ENCODE measurements around the gene RNF157.

The RNF157 gene

DNA sequence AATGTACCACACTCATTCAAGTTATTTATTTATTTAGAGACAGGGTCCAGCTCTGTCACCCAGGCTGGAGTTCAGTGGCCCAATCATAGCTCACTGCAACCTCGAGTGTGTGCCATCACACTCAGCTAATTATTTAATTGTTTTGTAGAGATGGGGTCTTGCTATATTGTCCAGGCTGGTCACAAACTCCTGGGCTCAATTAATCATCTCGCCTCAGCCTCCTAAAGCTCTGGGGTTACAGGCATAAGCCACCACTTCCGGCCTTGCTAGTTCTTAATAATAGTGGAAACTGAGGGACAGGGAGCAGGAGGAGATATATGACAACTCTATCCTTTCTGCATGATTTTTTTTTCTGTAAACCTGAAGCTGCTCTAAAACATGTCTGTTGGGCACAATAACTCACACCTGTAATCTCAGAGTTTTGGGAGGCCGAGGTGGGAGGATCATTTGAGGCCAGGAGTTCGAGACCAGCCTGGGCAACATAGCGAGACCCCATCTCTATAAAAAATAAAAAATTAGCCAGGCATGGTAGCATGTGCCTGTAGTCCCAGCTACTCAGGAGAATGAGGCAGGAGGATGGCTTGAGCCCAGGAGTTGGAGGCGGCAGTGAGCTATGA is 125.0 kb downstream of the RNF157 start:
- Histone ChIP-seq H3K27me3 (replicated peaks in 2 of 5; ENCODE audit: control insufficient read depth in 4 of 5, insufficient read depth in 5 of 5, low read length in 4 of 5) (no peaks in the 10 kb centered on the region), H3K36me3 (ENCODE audit: control insufficient read depth in 4 of 4, insufficient read depth in 4 of 4, low read length in 3 of 4) (no peaks in the 10 kb centered on the region), H3K4me1 (ENCODE audit: control extremely low read depth in 1 of 4, control insufficient read depth in 4 of 4, insufficient read depth in 4 of 4, low read length in 3 of 4) (peaks cover 0 to 3% (median 0%) of the 10 kb centered on the region in 4 experiments), H3K9me3 (ENCODE audit: control extremely low read depth in 1 of 5, control insufficient read depth in 4 of 5, insufficient read depth in 2 of 5, low read depth in 1 of 5, low read length in 4 of 5) (no peaks in the 10 kb centered on the region), H3K27ac (ENCODE audit: insufficient read depth in 1 of 2, low read depth in 1 of 2, low read length in 2 of 2, poor library complexity in 1 of 2, severe bottlenecking in 2 of 2) (no peak overlapping the region), H3K4me3 (ENCODE audit: control insufficient read depth in 1 of 7, extremely low read depth in 1 of 7, insufficient read depth in 4 of 7, low read depth in 2 of 7, low read length in 6 of 7) (no peak overlapping the region)
- DNase-seq: no peak
- ChIA-PET POLR2A (no interaction called here), CTCF (interaction anchor here (0.7 to 11.5 kb wide), 5 partner anchors 9 to 181 kb away, joined by 3 to 110 read pairs (median 4); partner anchors contain the start of gene EXOC7)
- 94% methylated on average over 3 of the region's 7 CpGs for WGBS (ENCODE audit: insufficient coverage)

DNA sequence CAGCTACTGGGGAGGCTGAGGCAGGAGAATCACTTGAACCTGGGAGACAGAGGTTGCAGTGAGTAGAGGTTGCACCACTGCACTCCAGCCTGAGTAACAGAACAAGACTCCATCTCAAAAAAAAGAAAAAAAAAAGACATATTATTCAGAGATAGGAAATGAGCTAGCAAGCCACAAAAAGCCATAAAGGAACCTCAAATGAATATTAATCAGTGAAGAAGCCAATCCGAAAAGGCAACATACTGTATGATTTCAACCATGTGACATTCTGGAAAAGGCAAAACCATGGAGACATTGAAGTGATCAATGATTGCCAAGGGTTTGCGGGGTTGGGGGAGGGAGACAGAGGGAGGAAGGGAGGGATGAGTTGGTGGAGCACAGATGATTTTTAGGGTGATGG is 128.3 kb downstream of the RNF157 start:
- Histone ChIP-seq H3K27me3 (replicated peaks in 2 of 5; ENCODE audit: control insufficient read depth in 4 of 5, insufficient read depth in 5 of 5, low read length in 4 of 5) (no peaks in the 10 kb centered on the region), H3K4me1 (ENCODE audit: control extremely low read depth in 1 of 4, control insufficient read depth in 4 of 4, insufficient read depth in 4 of 4, low read length in 3 of 4) (peaks cover 0 to 4% (median 0%) of the 10 kb centered on the region in 4 experiments), H3K4me3 (ENCODE audit: control insufficient read depth in 1 of 7, extremely low read depth in 1 of 7, insufficient read depth in 4 of 7, low read depth in 2 of 7, low read length in 6 of 7) (no peak overlapping the region), H3K36me3 (ENCODE audit: control insufficient read depth in 4 of 4, insufficient read depth in 4 of 4, low read length in 3 of 4) (no peaks in the 10 kb centered on the region), H3K27ac (ENCODE audit: insufficient read depth in 1 of 2, low read depth in 1 of 2, low read length in 2 of 2, poor library complexity in 1 of 2, severe bottlenecking in 2 of 2) (no peak overlapping the region), H3K9me3 (ENCODE audit: control extremely low read depth in 1 of 5, control insufficient read depth in 4 of 5, insufficient read depth in 2 of 5, low read depth in 1 of 5, low read length in 4 of 5) (no peaks in the 10 kb centered on the region)
- ChIA-PET POLR2A (no interaction called here), CTCF (interaction anchor here (0.8 to 1.7 kb wide), 5 partner anchors 110 to 287 kb away, joined by 3 to 5 read pairs (median 3); no protein-coding TSS in a partner anchor)
- DNase-seq: peak in 1 of 3 donors; percentile 12
- WGBS (ENCODE audit: insufficient coverage): 64% methylated on average over 2 of the region's 2 CpGs

DNA sequence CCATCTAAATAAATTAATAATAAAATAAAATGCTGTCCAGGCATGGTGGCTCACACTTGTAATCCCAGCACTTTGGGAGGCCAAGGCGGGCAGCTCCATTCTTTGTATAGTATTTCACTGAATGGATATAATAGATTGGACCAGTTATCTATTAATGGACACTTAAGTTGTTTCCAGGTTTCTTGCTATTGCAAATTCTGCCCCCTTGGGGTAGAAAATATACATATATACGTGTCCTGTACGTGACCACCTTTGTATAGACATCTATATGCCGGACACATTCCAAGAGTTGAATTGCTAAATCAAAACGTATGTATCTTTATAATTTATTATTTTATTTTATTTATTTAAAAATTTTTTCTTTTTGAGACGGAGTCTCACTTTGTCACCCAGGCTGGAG is 132.8 kb downstream of the RNF157 start:
- Histone ChIP-seq H3K27me3 (replicated peaks in 2 of 5; ENCODE audit: control insufficient read depth in 4 of 5, insufficient read depth in 5 of 5, low read length in 4 of 5) (no peaks in the 10 kb centered on the region), H3K9me3 (ENCODE audit: control extremely low read depth in 1 of 5, control insufficient read depth in 4 of 5, insufficient read depth in 2 of 5, low read depth in 1 of 5, low read length in 4 of 5) (no peaks in the 10 kb centered on the region), H3K4me1 (ENCODE audit: control extremely low read depth in 1 of 4, control insufficient read depth in 4 of 4, insufficient read depth in 4 of 4, low read length in 3 of 4) (peaks cover 3 to 30% (median 17%) of the 10 kb centered on the region in 4 experiments), H3K36me3 (ENCODE audit: control insufficient read depth in 4 of 4, insufficient read depth in 4 of 4, low read length in 3 of 4) (no peaks in the 10 kb centered on the region), H3K4me3 (ENCODE audit: control insufficient read depth in 1 of 7, extremely low read depth in 1 of 7, insufficient read depth in 4 of 7, low read depth in 2 of 7, low read length in 6 of 7) (no peak overlapping the region), H3K27ac (ENCODE audit: insufficient read depth in 1 of 2, low read depth in 1 of 2, low read length in 2 of 2, poor library complexity in 1 of 2, severe bottlenecking in 2 of 2) (no peak overlapping the region)
- ChIA-PET CTCF (interaction anchor here (0.7 to 0.9 kb wide), 2 partner anchors 10 to 192 kb away, joined by 3 read pairs; no protein-coding TSS in a partner anchor), POLR2A (no interaction called here)
- peak; percentile 34 to 58 (median 55) for DNase-seq
- WGBS (ENCODE audit: insufficient coverage): 88% methylated on average over 1 of the region's 6 CpGs

DNA sequence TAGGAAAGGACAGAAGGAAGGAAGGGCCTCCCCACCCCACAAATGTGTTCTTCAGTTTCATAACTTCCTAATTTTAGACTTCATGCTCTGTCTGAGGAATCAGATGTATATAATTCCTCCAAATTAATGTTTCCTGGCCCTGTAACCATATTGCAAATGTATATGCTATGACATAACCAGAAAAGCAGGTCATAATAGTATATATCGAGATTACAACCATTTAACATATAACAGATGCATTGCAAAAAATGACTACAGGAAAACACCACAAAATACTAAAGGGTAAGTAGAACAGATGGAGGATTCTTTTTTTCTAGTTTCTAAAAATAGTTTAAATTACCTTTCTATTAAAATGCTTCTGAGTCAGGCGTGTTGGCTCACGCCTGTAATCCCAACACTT is 133.6 kb downstream of the RNF157 start:
- CTCF ChIA-PET: interaction anchor here (0.9 to 1.4 kb wide), 7 partner anchors 9 to 192 kb away, joined by 3 to 6 read pairs (median 3); partner anchors contain the start of gene FOXJ1
- H3K9me3 ChIP-seq (ENCODE audit: control extremely low read depth in 1 of 5, control insufficient read depth in 4 of 5, insufficient read depth in 2 of 5, low read depth in 1 of 5, low read length in 4 of 5): no peaks in the 10 kb centered on the region
- no peak overlapping the region for H3K4me3 ChIP-seq (ENCODE audit: control insufficient read depth in 1 of 7, extremely low read depth in 1 of 7, insufficient read depth in 4 of 7, low read depth in 2 of 7, low read length in 6 of 7)
- no peaks in the 10 kb centered on the region for H3K27me3 ChIP-seq (replicated peaks in 2 of 5; ENCODE audit: control insufficient read depth in 4 of 5, insufficient read depth in 5 of 5, low read length in 4 of 5)
- no peak overlapping the region for H3K27ac ChIP-seq (ENCODE audit: insufficient read depth in 1 of 2, low read depth in 1 of 2, low read length in 2 of 2, poor library complexity in 1 of 2, severe bottlenecking in 2 of 2)
- DNase-seq: no peak
- no CpG with 5 or more reads among the region's 3 CpGs for WGBS (ENCODE audit: insufficient coverage)
- POLR2A ChIA-PET: no interaction called here
- H3K4me1 ChIP-seq (ENCODE audit: control extremely low read depth in 1 of 4, control insufficient read depth in 4 of 4, insufficient read depth in 4 of 4, low read length in 3 of 4): peaks cover 4 to 33% (median 22%) of the 10 kb centered on the region in 4 experiments
- peaks cover 0 to 5% (median 2%) of the 10 kb centered on the region in 4 experiments for H3K36me3 ChIP-seq (ENCODE audit: control insufficient read depth in 4 of 4, insufficient read depth in 4 of 4, low read length in 3 of 4)

DNA sequence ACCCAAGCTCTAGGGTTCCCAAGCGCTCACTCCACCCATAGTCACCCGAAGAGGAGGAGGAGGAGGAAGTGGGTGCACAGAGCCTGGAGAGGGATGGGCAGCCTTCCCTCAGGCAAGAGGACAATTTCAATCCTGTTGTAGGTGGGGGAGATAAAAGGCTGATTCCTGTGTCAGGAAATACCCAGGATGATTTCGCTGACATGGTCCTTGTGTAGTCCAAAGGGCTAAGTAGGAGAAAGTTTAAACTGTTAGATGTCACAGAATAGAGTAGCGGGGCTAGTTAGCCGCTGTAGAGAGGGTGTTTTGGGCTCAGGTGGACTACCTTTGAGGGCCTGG is 135.4 kb downstream of the RNF157 start:
- POLR2A ChIA-PET: no interaction called here
- no peak overlapping the region for H3K27ac ChIP-seq (ENCODE audit: insufficient read depth in 1 of 2, low read depth in 1 of 2, low read length in 2 of 2, poor library complexity in 1 of 2, severe bottlenecking in 2 of 2)
- WGBS (ENCODE audit: insufficient coverage): 100% methylated on average over 4 of the region's 5 CpGs

DNA sequence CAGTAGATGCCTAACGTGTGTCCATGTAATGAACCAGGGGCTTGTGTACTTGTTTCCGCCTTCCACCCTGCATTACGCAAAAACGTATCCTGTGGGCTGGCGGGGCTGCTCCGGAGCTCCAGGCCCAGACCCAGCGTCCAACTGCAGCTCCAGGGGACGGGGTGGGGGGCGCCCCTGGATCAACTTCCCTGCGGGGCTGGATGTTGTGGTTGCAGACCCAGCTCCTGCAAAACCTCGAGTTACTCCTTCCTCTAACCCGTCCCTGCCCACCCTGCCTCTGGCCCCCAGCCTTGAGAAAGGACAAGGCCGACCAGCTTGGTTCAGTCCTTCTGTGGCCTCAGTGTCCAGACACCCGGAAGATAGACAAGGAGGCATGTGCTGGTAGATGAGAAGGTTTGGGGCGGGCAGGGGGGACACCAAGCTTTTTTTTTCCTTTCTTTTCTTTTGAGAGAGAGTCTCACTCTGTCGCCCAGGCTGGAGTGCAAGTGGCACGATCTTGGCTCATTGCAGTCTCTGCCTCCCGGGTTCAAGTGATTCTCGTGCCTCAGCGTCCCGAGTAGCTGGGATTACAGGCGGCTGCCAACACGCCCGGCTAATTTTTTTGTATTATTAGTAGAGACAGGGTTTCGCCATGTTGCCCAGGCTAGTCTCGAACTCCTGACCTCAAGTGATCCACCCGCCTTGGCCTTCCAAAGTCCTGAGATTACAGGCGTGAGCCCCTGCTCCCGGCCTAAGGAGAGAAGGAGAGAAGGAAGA is 136.0 kb downstream of the RNF157 start:
- peaks cover 6 to 24% (median 17%) of the 10 kb centered on the region in 4 experiments for H3K36me3 ChIP-seq (ENCODE audit: control insufficient read depth in 4 of 4, insufficient read depth in 4 of 4, low read length in 3 of 4)
- no peaks in the 10 kb centered on the region for H3K27me3 ChIP-seq (replicated peaks in 2 of 5; ENCODE audit: control insufficient read depth in 4 of 5, insufficient read depth in 5 of 5, low read length in 4 of 5)
- peak overlapping the region in 6 of 7 experiments; percentile 78 to 88 (median 80) for H3K4me3 ChIP-seq (ENCODE audit: control insufficient read depth in 1 of 7, extremely low read depth in 1 of 7, insufficient read depth in 4 of 7, low read depth in 2 of 7, low read length in 6 of 7)
- WGBS (ENCODE audit: insufficient coverage): 84% methylated on average over 25 of the region's 29 CpGs
- H3K4me1 ChIP-seq (ENCODE audit: control extremely low read depth in 1 of 4, control insufficient read depth in 4 of 4, insufficient read depth in 4 of 4, low read length in 3 of 4): peaks cover 4 to 33% (median 23%) of the 10 kb centered on the region in 4 experiments
- no peak for DNase-seq
- ChIA-PET CTCF (interaction anchor here (0.5 to 2.2 kb wide), 10 partner anchors 11 to 173 kb away, joined by 3 to 8 read pairs (median 3); partner anchors contain the start of gene ZACN), POLR2A (no interaction called here)
- peak overlapping the region; percentile 66 to 86 for H3K27ac ChIP-seq (ENCODE audit: insufficient read depth in 1 of 2, low read depth in 1 of 2, low read length in 2 of 2, poor library complexity in 1 of 2, severe bottlenecking in 2 of 2)
- no peaks in the 10 kb centered on the region for H3K9me3 ChIP-seq (ENCODE audit: control extremely low read depth in 1 of 5, control insufficient read depth in 4 of 5, insufficient read depth in 2 of 5, low read depth in 1 of 5, low read length in 4 of 5)

More for the DNA sequence above, 135.4 kb downstream of the RNF157 start:
- no peaks in the 10 kb centered on the region for H3K9me3 ChIP-seq (ENCODE audit: control extremely low read depth in 1 of 5, control insufficient read depth in 4 of 5, insufficient read depth in 2 of 5, low read depth in 1 of 5, low read length in 4 of 5)
- no peak overlapping the region for H3K4me3 ChIP-seq (ENCODE audit: control insufficient read depth in 1 of 7, extremely low read depth in 1 of 7, insufficient read depth in 4 of 7, low read depth in 2 of 7, low read length in 6 of 7)
- no peak for DNase-seq
- CTCF ChIA-PET: interaction anchor here (0.9 to 2.2 kb wide), 6 partner anchors 10 to 174 kb away, joined by 3 to 8 read pairs (median 3); no protein-coding TSS in a partner anchor
- peaks cover 4 to 33% (median 23%) of the 10 kb centered on the region in 4 experiments for H3K4me1 ChIP-seq (ENCODE audit: control extremely low read depth in 1 of 4, control insufficient read depth in 4 of 4, insufficient read depth in 4 of 4, low read length in 3 of 4)
- H3K27me3 ChIP-seq (replicated peaks in 2 of 5; ENCODE audit: control insufficient read depth in 4 of 5, insufficient read depth in 5 of 5, low read length in 4 of 5): no peaks in the 10 kb centered on the region
- H3K36me3 ChIP-seq (ENCODE audit: control insufficient read depth in 4 of 4, insufficient read depth in 4 of 4, low read length in 3 of 4): peaks cover 2 to 19% (median 13%) of the 10 kb centered on the region in 4 experiments

All from common myeloid progenitor, CD34-positive (primary cell).